HG03342 (cell line): ENCODE measurements around the gene SERBP1.
"Not testable (repeated sequence)": the region's sequence is repeated elsewhere in the genome, so short reads cannot be mapped to it uniquely, and the experiment has no call there.

Experiments used
- ATAC-seq: cut with Tn5 transposase; IDR thresholded peaks from one replicate; pipeline ENCODE4 v1.9.1; 2021; ENCODE audit warnings: mild to moderate bottlenecking, moderate library complexity; ENCODE audit not compliant: unreplicated experiment

Gene SERBP1

DNA sequence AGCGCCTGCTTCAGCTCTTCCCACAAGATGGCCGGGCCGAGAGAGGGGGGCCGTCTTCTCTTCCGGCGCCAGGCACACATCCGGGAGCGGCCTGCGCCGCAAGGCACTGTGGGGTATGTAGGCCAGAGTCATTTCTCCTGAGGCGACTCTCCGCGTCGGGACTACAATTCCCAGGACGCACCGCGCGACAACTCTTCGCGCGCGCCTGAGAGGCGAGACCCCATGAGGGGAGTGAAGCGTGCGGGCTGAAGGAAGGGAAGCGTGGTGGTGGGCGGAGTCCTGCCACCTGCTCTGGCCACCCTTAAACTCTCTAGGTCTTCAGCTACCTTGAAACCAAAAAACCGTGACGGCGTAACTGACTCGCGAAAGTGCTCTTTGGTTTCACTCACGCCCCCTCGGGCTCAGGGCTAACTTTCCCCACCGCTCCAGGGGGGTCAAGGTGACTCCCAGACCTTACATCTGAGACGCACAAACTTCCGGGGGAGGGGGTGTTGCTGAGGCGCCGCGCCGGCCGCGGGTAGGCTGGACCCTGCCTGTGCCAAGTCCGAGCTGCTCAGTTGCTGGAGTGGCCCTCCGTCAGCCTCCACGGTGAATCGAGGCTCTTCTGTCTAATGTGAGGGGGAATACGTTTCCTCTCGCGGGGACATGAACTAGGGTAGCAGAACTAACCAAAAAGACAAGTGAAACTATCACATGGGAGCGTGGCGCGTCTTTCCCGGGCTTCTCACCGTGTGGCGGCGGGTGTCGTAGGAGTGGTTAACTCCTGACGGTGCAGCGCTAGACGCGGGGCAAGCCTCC, at the start of gene SERBP1:
Gene SERBP1, minus strand, starts transcription at position 45 of the 798 bp plus-strand sequence. CDS start 102 bp downstream, outside the sequence.
- peak; percentile 83 for ATAC-seq

DNA sequence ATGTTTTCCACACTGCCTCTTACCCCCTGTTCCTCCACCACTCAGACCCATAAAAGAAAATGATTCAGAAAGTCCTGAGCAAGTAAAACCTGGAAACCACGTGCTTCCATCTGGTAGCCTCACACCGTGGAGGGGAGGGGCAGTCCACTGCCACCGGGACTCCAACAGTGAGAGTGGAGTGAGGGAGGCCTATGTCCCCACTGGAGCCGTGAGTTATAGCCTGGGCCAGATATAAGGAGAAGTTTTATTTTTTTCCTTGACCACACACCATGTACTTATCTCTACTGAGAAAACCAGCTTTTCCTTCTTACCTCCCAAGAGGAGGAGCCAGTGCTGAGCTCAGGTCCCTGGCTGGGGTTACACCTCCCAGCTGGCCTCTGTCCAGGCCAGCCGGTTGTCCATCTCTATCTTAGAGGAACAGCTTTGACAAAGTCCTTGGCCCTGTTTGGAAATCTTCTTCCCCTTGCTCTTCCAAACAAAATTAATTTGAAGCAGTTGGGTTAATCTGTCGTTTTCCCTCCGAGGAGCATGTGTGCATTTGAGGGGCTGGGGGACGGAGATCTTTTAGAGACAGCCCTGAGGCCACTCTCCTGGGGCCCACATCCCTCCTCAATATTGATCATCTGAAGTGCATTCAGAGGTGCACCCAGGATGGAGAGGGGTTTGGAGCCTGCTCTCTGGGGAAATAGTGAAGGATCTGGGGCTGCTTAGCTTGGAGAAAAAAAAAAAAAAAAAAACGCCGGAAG, 49.1 kb upstream of the SERBP1 start:
- no peak for ATAC-seq

DNA sequence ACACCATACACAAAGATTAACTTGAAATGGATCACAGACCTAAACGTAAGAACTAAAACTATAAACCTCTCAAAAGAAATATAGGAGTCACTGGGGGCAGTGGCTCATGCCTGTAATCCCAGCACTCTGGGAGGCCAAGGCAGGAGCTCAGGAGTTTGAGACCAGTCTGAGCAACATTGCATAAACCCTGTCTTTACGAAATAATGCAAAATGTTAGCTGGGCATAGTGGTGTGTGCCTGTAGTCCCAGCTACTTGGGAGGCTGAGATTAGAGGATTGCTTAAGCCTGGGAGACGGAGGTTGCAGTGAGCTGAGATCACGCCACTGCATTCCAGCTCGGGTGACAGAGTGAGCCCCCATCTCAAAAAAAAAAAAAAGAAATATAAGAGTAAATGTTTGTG, 46.7 kb upstream of the SERBP1 start:
- ATAC-seq, result no peak

DNA sequence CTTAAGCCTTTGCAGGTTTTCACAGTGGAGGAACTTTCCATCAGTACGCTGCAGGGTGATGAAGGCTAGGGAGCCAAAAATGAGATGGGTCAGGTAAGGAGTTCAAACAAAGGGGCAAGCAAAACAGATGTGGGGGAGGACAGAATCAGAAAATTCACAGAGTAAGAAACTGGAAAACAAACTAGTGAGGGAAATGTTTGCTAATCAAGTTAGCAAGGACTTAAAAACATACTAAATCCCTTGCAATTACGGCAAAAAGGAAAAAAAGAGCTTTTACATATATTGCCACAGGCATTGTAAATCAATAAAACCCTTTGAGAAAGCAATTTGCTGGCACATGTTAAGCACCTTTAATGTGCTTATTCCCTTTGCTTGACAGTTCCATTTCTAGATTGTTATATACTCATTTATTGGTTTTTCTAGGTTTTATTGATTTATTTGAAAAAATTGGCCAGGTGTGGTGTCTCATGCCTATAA, 45.8 kb upstream of the SERBP1 start:
- no peak for ATAC-seq

DNA sequence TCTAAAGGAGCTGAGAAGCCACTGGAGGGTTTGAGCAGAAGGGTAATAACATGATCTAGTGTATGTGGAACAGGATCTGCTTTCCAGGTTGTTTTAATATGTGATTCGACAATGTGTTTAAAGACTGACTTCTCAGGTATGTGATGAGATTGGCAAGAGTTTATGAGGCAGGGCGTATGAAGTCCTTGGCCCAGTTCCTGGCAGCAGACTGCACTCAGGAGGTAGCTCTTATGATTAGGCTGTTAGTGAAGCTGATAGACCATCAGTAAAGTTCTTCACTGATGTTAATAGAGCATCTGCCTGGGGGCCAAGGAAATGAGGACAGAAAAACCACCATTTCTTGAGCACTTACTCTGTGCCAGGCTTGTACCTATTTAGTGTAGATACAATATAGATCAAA, 41.9 kb upstream of the SERBP1 start:
- no peak for ATAC-seq

DNA sequence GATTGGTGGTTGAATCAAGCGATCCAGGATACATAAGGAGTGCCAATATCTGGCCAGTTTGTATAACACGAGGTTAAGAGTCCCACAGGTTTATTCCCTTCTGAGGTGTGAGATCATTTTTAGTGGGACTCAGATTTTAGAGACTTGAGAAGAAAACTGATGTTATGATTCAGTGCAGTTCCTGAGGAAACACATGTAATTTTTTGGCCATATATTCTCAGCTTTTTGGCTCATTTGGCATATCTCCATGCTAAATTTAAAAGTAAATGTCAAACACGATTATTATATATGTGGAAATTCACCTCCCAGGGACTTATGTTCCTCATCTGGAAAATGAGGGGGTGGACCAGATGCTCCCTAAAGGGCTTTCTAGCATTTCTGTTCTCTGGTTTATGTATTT, 39.2 kb upstream of the SERBP1 start:
- no peak for ATAC-seq

DNA sequence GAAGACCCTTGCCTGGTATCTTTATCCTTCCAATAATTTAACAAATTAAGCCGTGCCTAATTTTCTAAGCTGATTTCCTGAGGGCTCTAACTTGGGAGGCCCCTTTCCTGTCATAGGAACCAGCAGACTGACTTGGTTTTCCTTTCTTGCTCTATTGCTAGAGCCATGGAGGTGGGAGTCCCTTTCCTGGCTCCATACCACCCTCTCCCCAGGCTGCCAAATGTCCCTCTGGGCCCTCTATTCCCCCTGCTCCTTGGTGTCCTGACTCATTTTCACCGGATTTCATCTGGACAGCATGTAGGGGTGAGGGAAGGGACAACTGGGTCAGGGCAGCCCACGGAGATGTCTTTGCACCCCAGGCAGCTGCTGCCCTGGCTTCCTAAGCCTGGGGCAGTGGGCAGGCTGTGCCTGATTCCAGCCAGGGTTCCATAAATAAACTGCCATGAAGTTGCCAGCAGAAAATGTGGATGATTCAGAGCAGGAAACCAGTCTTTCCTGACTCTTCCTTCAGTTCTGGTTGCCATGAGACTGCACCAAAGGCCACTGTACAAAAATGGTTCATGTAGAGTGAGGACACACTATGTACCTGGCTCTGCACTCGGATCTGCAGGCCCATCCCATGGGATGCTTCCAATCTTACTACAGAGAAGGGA, 38.0 kb upstream of the SERBP1 start:
- ATAC-seq, result no peak

DNA sequence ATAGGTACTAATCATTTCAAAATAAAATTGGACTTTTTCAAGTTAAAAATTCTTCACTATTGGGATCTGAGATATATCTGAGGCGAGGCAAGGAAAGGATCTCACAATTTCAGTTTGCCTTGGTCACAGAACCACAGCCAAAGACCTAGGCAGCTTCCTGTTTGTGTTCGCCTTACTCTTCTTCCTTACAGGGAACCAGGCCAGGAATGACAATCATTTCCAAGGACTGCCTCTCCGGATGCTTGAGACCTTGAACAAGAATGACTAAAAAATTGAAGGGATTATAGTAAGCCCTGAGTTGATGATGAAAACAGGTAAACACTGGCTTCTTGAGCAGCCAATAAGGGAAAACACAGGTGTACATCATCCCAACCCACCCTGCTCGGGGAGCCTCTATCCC, 35.2 kb upstream of the SERBP1 start:
- no peak for ATAC-seq

DNA sequence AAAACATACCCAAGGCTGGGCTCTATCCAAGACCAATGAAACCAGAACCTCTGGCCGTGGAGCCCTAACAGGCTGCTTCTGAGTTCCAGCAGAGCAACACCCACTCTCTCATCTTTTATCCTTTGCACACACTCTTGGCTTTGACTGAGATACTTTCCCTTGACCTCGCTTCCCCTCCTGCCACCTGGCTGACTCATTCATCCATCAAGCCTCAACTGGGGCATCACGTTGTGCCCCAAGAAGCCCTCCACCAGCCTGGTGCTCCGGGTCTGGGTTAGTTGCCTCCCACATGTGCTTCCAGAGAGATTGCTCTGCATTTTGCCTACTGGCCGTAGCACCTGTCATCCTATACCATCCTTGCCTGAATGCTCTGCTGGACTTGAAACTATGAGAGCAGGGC, 34.5 kb upstream of the SERBP1 start:
- no peak for ATAC-seq

DNA sequence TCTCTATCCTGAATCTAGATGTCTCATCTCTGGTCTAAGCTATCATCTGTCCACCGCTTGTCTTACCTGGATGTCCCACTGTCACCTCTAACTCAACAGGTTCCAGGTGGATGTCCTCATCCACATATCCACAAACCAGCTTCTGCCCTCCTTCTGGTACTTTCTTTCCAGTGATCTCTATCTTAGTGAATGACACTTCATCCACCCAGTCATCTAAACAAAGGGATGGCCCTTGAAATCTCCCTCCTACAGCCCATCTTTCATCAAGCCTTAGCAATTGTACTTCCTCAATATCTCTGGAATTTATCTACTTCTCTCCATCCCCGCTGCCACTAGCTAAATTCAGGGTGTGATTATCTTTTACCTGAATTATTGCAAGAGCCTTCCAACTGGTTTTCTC, 33.9 kb upstream of the SERBP1 start:
- no peak for ATAC-seq

DNA sequence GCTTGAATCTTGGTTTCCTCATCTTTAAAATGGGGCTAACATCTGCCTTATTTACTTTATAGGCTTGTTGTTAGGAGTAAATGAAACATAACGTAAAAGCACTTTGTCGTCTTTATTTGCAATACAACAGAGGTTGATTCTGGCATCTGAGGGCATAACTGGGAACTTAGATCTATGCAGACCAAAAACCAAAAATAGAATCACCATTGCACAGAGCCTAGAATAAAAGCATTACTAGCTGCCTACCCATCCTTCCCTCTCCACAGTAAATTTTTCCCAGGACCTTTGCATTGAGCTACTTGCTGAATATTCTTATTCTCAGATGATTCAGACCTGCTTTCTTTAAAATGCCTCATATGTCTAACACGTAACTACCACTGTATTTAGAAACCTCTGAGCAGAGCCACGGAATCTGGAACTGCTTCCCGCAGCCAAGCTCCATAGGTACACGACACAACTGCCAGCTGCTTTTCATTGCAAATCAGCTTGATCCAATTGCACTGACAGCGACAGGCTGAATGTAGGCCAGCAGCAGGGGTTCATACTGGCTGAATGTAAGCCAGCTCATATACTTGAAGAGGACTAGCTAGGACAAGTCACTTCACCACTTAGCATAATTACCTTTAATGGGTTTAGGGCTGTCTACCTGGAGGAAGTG, 33.2 kb upstream of the SERBP1 start:
- no peak for ATAC-seq

DNA sequence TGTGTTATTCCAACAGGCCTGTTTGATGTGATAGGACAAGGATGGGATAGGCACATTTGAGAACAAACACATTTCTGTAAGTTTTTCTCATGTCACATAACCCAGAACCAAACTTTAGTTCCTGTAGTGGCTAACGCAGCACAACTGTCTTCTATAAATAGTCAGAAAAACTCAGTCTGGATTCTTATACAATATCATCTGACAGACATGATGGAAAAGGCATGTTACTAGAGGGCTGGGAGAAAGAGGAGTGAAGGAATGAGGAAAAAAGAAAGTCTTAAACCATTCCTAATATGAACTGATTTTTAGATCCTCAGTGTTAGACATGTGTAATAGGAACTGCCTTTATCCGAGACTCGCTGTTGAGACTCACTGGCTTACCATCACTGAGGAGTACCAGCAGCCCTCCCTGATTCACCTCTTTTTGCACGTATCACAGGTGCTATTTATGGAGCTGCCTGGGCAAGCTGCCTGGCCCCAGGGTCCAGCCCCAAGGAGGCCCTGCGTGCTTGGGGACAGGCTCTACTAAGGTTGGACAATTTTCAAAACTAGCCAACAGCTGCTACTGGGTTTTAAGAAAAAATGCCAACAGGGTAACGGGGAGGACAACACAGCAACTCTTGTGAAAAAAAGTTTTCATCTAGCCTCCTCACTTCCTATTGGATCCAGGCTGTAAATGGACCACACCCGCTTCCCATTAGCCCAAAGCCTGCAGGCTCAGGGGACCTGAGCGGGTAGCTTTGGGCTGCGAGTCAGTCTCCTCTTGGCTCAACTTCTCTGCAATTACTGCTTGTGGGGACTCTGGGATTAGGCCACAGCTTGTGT, 30.7 kb upstream of the SERBP1 start:
- no peak for ATAC-seq

DNA sequence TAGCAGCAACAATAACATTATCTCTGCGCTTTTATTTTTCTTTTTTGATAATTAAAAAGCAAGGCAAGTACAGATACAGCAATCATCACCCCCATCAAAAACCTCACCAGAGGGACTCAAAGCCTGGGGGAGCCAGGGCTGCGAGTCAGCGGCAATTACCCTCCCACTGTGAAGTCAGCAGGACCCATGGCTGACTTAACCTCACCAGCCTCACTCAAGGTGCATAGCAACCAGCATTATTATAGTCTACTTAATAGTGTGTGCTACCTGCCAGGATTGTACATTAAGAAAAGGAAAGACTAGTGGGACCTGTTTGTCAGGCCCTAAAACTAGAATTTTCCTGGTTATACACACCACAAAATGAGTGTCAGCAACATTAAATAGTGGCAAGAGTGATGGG, 28.9 kb upstream of the SERBP1 start:
- ATAC-seq, result no peak

DNA sequence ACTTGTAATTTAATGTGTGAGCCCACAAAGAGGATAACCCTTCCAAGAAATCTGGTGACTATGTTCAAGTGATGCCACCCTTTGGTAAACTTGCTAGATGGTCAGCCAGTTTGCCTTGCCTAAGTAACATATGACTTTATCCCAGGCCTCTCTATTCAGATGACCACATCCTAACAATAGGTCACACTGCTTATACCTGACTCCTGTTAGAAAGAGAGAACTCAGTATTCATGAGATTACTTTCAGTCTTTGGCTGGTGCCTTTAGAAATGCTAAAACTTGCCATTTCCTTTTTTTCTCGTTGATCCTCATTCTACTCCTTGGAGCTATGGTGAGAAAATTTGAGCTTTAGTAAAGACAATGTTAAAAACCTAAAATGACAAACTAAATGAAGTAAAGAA, 28.5 kb upstream of the SERBP1 start:
- no peak for ATAC-seq

DNA sequence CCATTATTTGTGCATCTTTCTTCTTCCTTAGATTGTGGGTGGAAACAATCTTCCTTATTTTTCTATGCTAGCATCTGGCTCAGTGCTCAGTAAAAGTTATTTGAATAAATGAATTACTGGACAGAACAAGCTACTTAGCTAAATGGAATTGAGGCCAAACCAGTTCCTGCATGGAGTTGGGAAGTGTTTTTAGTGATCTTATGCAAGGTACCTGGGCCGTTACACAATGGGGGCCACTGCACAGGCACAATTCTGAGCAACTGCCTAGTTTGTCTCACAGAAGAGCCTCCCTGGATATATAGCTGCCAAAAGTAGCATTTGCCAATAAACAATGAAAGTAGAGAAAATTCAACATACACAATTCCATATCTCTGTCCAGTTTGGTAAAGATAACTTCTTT, 27.0 kb upstream of the SERBP1 start:
- ATAC-seq, result no peak

DNA sequence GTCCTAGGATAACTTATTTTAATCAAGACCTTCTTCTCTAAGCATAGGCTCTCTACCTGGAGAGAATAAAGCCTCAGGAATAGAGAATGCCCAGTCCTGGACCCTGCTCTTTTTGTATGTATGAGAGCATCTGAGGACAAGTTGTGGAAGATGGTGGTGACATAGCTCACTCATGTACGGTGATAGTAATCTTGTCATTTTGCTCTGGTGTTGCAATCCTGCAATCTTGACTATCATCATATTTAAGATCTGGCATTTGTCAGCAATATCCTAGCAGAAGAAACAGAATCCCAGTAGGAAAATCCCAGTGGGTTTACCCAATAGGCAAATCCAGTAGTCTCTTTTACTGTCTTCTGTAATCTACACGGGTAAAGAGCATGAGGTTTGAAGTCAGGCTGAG, 21.6 kb upstream of the SERBP1 start:
- no peak for ATAC-seq

DNA sequence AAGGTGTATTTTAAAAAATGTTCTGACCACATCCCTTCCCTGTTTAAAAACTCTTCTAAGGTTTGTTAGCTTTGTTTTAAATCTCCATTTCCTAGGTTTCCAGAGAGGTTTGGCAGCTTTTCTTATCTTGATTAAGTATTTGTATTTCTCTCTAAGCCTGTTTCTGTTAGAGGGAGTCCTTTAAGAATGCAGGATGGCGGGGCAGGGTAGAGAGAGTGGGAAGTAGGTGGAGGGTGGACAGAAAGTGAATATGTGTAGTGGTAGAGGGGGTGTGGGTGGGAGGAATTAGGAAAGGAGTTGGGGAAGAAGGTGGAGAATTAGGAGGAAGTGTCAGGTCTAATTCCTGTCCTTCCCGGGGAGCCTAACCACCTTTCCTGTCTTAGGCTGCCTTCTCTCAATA, 21.2 kb upstream of the SERBP1 start:
- ATAC-seq, result no peak

DNA sequence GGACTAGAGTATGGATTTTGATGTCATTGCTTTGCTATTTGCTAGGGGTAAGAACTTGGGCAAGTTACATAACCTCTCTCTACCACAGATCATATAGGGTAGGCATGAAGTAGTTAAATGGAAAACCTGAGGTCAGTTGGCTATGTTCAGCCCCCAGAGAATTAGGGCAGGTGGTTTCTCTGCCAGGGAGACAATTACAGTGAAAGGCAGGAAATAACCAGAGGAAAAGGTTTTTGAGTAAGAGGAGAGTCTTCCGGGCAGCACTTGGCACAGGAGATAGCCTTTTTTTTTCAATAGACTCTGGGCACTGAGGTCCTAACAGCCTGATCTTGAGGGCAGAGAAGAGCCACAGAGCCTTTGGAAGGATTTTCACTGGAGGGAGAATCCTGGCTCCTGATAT, 16.7 kb upstream of the SERBP1 start:
- ATAC-seq, result no peak

DNA sequence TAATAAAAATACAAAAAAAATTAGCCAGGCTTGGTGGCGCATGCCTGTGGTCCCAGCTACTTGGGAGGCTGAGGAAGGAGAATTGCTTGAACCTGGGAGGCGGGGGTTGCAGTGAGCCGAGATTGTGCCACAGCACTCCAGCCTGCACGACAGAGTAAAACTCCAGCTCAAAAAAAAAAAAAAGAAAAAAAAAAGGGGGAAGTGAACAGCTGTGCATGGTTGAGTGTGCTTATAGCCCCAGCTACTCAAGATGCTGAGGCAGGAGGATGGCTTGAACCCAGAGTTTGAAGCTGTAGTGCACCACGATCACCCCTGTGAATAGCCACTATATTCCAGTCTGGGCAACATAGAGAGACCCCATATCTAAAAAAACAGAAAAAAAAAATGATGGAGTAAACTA, 15.8 kb upstream of the SERBP1 start:
- ATAC-seq, result not testable (repeated sequence)

DNA sequence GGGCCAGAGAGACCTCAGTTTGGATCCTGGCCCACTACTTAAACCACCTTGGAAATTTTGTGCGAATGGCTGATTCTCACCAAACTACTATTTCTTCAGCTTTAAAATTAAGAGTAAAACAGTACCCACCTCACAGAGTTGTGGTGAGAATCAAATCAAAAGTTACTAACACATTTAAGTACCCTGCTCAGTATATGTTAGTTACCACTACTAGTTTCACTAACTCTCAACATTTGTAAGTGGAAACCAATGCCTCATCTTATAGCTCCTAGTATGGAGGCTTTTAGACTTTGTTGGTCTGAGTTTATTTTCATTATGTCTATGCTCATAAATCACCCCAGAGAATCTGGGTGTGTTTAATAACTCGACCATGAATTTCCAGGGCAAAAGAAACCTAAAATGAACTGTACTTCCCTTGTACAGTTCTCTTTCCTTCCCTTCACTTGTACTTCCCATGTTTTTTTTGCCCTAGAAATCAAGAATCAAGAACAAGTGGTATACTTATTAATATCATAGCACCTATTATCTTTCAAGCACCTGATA, 11.6 kb upstream of the SERBP1 start:
- ATAC-seq, result no peak
